GM19023 (cell line): ENCODE data around the gene SLC12A7.
"Not testable (repeated sequence)": the region's sequence is repeated elsewhere in the genome, so short reads cannot be mapped to it uniquely, and the experiment has no call there.

Experiments
- ATAC-seq: cut with Tn5 transposase; IDR thresholded peaks from one replicate; pipeline ENCODE4 v1.9.1; 2021; ENCODE audit warnings: mild to moderate bottlenecking, moderate library complexity; ENCODE audit not compliant: unreplicated experiment

The SLC12A7 gene

GRCh38 chr5:1111727-1112289 is at the start of gene SLC12A7:
SLC12A7 (minus strand) TSS chr5:1112063; CDS start chr5:1111991, 72 bp downstream.
- ATAC-seq = peak; percentile 70

GRCh38 chr5:1161108-1161832 is 49.4 kb upstream of the SLC12A7 start:
- no peak for ATAC-seq

GRCh38 chr5:1159774-1160406 is 48.0 kb upstream of the SLC12A7 start:
- ATAC-seq = no peak

- no peak for ATAC-seq
Measured at GRCh38 chr5:1159341-1159675, 47.4 kb upstream of the SLC12A7 start.

DNA sequence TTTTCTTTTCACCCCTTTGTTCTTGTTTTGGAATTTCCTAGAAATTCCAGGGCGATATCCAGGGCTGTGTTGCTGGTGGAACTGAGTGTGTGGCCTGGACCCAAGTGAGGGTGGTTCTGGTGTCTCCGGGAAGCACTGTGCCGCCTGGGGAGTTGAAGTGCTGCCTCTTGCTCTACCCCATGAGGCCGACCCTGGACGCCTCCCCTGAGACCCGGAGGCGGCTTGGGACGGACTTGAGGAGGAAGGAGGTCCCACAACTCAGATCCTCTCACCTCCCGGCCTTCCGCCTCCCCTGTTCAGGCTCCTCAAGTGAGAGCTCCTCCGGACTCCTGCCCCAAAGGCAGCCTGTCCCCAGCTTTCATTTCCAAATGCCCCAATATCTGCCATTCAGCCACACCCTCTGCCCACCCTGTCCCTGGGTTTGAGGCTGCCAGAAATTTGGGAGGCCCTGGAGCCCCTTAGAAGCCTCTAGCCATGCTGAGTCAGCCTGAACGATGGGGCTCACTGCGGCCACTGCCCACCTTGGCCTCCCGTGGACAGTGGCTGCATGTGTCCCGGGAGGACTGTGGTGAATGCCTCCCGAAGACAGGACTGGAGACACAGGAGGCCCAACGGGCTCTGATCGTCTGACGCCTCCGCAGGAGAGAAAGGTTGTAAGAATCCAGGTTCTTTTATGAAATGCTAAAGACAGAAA is 46.9 kb upstream of the SLC12A7 start:
- no peak for ATAC-seq

GRCh38 chr5:1157461-1157986 is 45.7 kb upstream of the SLC12A7 start:
- not testable (repeated sequence) for ATAC-seq

GRCh38 chr5:1156754-1157460 is 45.0 kb upstream of the SLC12A7 start:
- no peak for ATAC-seq

DNA sequence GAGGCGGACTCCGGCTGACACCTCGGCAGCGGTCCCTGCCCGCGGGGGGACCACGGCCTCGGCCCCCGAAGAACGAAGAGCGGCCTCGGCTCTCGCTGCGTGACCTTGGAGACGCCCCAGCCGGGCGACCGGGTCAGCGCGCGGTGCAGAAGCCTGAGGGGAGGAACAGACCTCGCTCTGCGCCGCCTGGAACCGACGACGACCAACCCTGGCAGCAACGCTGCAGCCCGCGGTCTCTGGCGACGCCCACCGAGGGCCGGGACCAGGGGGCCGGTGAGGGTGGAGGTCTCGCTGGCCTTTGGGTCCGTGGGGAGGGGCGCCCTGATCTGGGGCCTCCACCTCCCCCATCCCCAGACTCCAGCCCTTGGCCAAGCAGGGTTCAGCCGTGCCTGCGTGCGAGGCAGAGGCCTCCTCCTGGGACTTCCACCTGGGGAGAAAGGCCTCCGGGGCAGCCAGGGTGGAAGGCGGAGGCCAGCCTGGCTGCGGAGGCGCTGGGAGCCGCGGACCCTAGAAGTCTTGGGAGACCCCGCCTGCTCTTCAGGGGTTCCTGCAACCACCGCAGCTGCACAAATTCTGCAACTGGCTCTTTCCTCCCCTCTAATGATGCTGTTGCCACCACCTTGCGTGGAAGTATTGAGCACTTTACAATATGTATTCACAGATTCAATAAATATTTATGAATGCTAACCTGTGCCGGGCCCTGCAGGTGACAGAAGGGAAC is 44.3 kb upstream of the SLC12A7 start:
- ATAC-seq = no peak

GRCh38 chr5:1155191-1156032 is 43.5 kb upstream of the SLC12A7 start:
- ATAC-seq = no peak

DNA sequence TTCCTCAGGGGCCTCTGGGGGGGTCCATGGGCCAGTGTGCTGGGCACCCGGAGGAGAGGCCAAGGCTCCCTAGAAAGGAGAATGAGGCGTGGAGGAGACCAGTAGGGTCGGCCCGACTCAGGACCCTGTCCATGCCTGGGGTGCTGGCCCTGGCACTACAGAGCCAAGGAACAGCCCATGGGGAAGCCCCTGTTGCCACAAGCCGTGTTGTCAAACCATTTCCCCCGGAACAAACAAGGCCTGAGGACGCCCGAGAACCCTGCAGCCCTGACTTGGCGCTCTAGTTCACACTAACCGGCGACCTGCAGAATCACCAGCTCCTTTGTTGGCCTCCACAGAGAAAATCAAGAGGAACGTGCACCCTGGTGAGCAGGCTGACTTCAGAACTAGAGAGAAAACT is 41.6 kb upstream of the SLC12A7 start:
- no peak for ATAC-seq

DNA sequence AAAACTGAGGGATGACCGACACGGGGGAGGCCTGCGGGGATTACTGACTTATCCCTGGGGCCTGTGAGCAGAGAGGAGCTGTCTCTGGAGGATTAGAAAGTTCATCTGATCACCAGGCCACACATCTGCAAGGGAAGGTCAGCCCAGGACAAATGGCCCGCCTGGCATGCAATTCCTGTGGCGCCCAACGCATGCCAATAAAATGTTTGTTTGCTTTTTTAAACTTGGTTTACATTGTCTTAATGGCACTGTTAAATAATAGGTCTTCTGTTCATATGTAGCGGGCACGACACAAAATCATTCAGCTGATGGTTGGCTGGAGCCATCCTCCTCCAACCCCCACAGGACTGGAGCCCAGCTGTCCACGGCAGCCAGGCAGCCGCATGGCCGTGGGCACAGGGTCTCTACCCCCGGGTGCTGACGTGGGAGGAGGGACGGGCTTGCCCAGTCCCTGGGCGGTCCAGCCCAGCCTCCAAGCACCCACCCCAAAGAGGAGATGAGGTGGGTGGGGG is 41.0 kb upstream of the SLC12A7 start:
- ATAC-seq = no peak

- ATAC-seq = no peak
Measured at GRCh38 chr5:1152156-1152555, 40.3 kb upstream of the SLC12A7 start.

DNA sequence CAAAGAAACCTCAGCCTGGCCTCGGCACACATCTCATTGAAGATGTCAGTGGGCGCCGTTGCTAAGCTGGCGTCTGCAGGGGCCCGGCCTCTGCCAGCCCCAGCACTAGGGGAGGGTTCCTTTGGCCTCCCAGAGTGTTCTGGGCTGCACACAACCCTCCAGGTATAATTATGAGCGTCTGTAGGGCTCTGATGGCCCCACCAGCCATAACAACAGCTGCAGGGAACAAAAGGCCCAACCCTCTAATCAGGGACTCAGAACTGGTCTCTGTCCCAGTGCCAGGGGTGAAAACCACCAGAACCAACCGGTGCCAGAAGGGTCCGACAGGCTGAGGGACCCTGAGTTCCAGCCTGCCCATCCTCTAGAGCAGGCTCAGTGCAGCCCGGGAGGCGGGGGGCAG is 39.5 kb upstream of the SLC12A7 start:
- no peak for ATAC-seq

DNA sequence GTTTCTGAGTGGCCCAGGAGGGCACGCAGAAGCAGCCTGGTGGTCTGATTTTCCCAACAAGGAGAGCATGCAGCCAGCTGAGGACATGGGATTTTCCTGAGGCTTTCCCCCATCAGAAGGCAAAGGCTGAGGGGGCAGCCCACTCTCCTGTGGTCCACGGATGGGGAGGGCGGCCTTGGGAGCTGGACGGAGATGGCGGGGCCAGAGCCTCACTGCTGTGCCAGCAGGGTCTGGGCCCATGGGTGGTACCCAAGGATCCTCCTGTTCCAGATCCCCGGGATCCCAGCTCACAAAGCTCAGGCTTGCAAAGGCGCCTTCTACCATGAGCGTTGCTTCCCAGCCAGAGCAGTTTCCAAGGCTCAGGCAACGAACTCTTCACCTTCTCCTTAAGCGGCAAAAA is 39.0 kb upstream of the SLC12A7 start:
- ATAC-seq = no peak

GRCh38 chr5:1144638-1145396 is 33.0 kb upstream of the SLC12A7 start:
- no peak for ATAC-seq

- ATAC-seq = no peak
Measured at GRCh38 chr5:1144089-1144488, 32.2 kb upstream of the SLC12A7 start.

- no peak for ATAC-seq
Measured at GRCh38 chr5:1143670-1143951, 31.7 kb upstream of the SLC12A7 start.

DNA sequence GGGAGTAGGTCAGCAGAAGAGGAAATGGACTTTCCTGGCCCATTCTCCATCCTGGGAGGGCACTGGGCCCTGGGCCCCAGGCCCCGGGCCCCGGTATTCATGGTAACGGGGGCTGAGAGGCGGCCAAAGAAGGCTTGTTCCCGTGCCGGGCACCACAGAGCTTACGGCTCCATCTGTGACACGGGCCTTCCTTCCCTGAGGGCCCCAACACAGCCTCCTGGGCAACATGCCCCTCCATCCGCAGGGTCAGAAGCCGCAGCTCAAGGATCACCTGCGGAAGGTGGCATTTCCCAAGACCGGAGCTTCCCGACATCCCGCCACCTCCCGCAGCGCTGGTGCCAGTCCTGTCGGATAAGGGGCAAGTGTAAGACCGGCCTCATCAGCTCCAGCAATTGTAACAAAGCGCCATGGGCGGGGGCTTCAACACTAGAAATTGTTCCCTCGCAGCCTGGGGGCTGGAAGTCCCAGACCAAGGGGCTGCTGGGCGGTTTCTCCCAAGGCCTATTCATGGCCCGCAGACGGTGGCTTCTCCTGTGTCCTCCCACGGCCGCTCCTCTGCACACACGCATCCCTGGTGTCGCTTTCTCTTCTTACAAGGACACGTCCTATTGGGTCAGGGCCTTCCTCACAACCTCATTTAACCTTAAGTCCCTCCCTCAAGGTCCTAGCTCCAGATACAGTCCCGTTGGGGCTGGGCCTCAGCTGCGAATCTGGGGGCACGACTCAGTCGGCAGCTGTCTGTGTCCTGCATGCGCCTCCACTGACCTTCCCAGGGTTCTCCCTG is 31.2 kb upstream of the SLC12A7 start:
- no peak for ATAC-seq
